ENCODE data around the gene IFI27L1. TPM values are rescaled to one million over a fixed set of nuclear protein-coding genes. Genes with fewer than 3 reads are reported as not detected.

The IFI27L1 gene
- total and polyA plus RNA-seq, 4 donors: 13.7 to 21.8 (median 18.8) TPM

DNA sequence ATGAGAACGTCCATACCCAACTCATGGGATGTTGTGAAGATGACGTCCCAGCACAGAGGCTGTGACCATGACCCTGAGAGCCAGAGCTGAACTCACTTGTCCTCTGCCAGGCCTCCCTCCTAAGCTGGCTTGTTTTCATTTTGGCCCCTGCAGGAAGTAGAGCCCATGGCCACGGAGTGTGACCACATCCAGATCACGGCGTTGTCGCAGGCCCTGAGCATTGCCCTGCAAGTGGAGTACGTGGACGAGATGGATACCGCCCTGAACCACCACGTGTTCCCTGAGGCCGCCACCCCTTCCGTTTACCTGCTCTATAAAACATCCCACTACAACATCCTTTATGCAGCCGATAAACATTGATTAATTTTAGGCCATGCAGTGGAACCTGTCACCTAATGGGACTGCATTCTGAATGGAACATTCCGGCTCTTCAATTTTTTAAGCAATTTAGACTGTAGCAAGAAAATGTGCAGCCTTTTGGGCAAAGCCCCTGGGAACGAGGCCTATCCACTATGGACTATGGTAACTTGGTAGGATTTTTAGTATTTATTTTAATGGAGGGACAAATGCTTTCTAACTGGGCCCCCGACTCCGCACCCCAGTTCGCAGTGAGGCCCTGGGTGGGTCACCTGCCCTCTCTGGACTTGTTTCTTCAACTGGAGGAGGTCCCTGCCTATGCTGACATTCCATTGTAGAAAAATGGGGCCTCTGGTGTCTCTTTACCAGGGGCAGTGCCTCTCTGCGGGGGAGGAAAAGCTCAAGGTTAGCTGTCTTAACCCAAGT lies 35.4 kb upstream of the IFI27L1 start:
- no peaks in the 10 kb centered on the region for H3K4me1 ChIP-seq (ENCODE audit: control insufficient read depth in 1 of 2, insufficient read depth in 2 of 2, low read length in 2 of 2)
- H3K9me3 ChIP-seq (ENCODE audit: control insufficient read depth, low read length): no peaks in the 10 kb centered on the region
- H3K4me3 ChIP-seq (ENCODE audit: low read length in 2 of 2): no peak overlapping the region
- no peak overlapping the region for H3K27ac ChIP-seq (ENCODE audit: low read depth in 1 of 2, low read length in 2 of 2)
- peaks cover 9 to 20% of the 10 kb centered on the region in 2 donors for H3K36me3 ChIP-seq (ENCODE audit: control insufficient read depth in 1 of 2, insufficient read depth in 2 of 2, low read length in 1 of 2)
- peak; percentile 36 to 65 for DNase-seq
- 88 to 90% methylated on average over 19 of the region's 19 CpGs for WGBS, 2 donors
- no peaks in the 10 kb centered on the region for H3K27me3 ChIP-seq (ENCODE audit: control insufficient read depth in 1 of 2, insufficient read depth in 2 of 2, low read length in 1 of 2)
- intact Hi-C loops (cut with DNase I): no loop called here
- ATAC-seq (ENCODE audit: low FRiP score): no peak

DNA sequence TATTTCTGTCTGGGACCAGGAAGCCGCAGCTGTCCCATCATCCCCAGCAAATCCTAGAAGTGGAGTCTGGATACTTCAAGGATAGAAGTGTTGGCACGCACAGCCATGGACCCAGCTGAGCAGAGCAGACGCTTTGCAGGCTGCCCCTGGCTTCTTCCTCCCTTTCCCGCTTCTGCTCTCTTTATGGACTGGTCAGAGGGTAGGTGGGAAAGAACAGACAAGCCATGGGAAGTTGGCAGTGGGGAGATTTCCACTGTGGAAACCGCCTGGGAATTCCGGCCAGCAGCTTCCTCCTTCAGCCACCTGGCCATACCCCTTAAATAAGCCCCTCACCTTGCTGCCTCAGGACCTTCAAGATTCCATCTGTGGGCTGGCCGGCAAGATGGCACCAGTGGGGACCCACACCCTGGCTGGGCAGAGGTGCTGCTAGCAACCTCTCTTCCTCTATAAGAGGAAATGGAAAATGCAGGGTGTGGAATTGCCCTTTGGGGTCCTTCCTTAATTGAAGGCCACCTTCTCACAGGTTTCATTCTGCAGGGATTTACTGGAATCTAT lies 34.3 kb upstream of the IFI27L1 start:
- ATAC-seq (ENCODE audit: low FRiP score) (no peak), DNase-seq (peak in 1 of 2 donors; percentile 27)
- intact Hi-C loops (cut with DNase I): no loop called here
- WGBS, 2 donors: 78 to 79% methylated on average over 7 of the region's 7 CpGs
- H3K4me3 ChIP-seq (ENCODE audit: low read length in 2 of 2): no peak overlapping the region
- no peaks in the 10 kb centered on the region for H3K9me3 ChIP-seq (ENCODE audit: control insufficient read depth, low read length)
- H3K27ac ChIP-seq (ENCODE audit: low read depth in 1 of 2, low read length in 2 of 2): no peak overlapping the region
- H3K27me3 ChIP-seq (ENCODE audit: control insufficient read depth in 1 of 2, insufficient read depth in 2 of 2, low read length in 1 of 2): no peaks in the 10 kb centered on the region
- no peaks in the 10 kb centered on the region for H3K4me1 ChIP-seq (ENCODE audit: control insufficient read depth in 1 of 2, insufficient read depth in 2 of 2, low read length in 2 of 2)
- peaks cover 9 to 24% of the 10 kb centered on the region in 2 donors for H3K36me3 ChIP-seq (ENCODE audit: control insufficient read depth in 1 of 2, insufficient read depth in 2 of 2, low read length in 1 of 2)

GRCh38 chr14:94047581-94047980 lies 33.5 kb upstream of the IFI27L1 start:
- ATAC-seq (ENCODE audit: low FRiP score): no peak
- Histone ChIP-seq H3K36me3 (ENCODE audit: control insufficient read depth in 1 of 2, insufficient read depth in 2 of 2, low read length in 1 of 2) (peaks cover 9 to 29% of the 10 kb centered on the region in 2 donors), H3K27ac (ENCODE audit: low read depth in 1 of 2, low read length in 2 of 2) (no peak overlapping the region), H3K4me3 (ENCODE audit: low read length in 2 of 2) (no peak overlapping the region), H3K4me1 (ENCODE audit: control insufficient read depth in 1 of 2, insufficient read depth in 2 of 2, low read length in 2 of 2) (no peaks in the 10 kb centered on the region), H3K9me3 (ENCODE audit: control insufficient read depth, low read length) (no peaks in the 10 kb centered on the region), H3K27me3 (ENCODE audit: control insufficient read depth in 1 of 2, insufficient read depth in 2 of 2, low read length in 1 of 2) (no peaks in the 10 kb centered on the region)
- 88 to 89% methylated on average over 3 of the region's 3 CpGs for WGBS, 2 donors
- no peak for DNase-seq
- intact Hi-C loops (cut with DNase I): no loop called here

- DNase-seq (no peak), ATAC-seq (ENCODE audit: low FRiP score) (no peak)
- H3K27me3 ChIP-seq (ENCODE audit: control insufficient read depth in 1 of 2, insufficient read depth in 2 of 2, low read length in 1 of 2): no peaks in the 10 kb centered on the region
- intact Hi-C loops (cut with DNase I): no loop called here
- H3K4me1 ChIP-seq (ENCODE audit: control insufficient read depth in 1 of 2, insufficient read depth in 2 of 2, low read length in 2 of 2): no peaks in the 10 kb centered on the region
- no peaks in the 10 kb centered on the region for H3K9me3 ChIP-seq (ENCODE audit: control insufficient read depth, low read length)
- peaks cover 9 to 30% of the 10 kb centered on the region in 2 donors for H3K36me3 ChIP-seq (ENCODE audit: control insufficient read depth in 1 of 2, insufficient read depth in 2 of 2, low read length in 1 of 2)
- no peak overlapping the region for H3K4me3 ChIP-seq (ENCODE audit: low read length in 2 of 2)
- WGBS, 2 donors: 63% methylated on average over 10 of the region's 10 CpGs
- no peak overlapping the region for H3K27ac ChIP-seq (ENCODE audit: low read depth in 1 of 2, low read length in 2 of 2)
These were observed 32.2 kb upstream of the IFI27L1 start for GRCh38 chr14:94048691-94049624.

DNA sequence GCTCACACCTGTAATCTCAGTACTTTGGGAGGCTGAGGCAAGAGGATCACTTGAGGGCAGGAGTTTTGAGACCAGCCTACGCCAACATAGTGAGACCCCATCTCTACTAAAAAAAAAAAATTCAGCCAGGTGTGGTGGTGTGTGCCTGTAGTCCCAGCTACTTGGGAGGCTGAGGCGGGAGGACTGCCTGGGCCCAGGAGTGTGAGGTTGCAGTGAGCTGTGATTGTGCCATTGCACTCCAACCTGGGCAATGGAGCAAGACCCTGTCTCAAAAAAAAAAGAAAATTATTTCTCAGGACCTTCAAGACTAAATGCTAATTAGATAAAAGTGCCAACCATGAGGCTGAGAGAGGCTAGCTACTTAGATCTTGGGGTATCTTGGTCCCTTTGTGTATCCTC lies 31.5 kb upstream of the IFI27L1 start:
- H3K36me3 ChIP-seq (ENCODE audit: control insufficient read depth in 1 of 2, insufficient read depth in 2 of 2, low read length in 1 of 2): peaks cover 15 to 35% of the 10 kb centered on the region in 2 donors
- 83 to 93% methylated on average over 2 of the region's 2 CpGs for WGBS, 2 donors

GRCh38 chr14:94050231-94050880 lies 30.8 kb upstream of the IFI27L1 start:
- WGBS, 2 donors: 79 to 82% methylated on average over 6 of the region's 6 CpGs
- no peak for DNase-seq
- Histone ChIP-seq H3K27ac (ENCODE audit: low read depth in 1 of 2, low read length in 2 of 2) (no peak overlapping the region), H3K4me1 (ENCODE audit: control insufficient read depth in 1 of 2, insufficient read depth in 2 of 2, low read length in 2 of 2) (no peaks in the 10 kb centered on the region), H3K4me3 (ENCODE audit: low read length in 2 of 2) (no peak overlapping the region), H3K9me3 (ENCODE audit: control insufficient read depth, low read length) (no peaks in the 10 kb centered on the region), H3K36me3 (ENCODE audit: control insufficient read depth in 1 of 2, insufficient read depth in 2 of 2, low read length in 1 of 2) (peaks cover 16 to 36% of the 10 kb centered on the region in 2 donors), H3K27me3 (ENCODE audit: control insufficient read depth in 1 of 2, insufficient read depth in 2 of 2, low read length in 1 of 2) (no peaks in the 10 kb centered on the region)
- no peak for ATAC-seq (ENCODE audit: low FRiP score)
- intact Hi-C loops (cut with DNase I): no loop called here

More for the DNA sequence above, 31.5 kb upstream of the IFI27L1 start:
- DNase-seq (no peak), ATAC-seq (ENCODE audit: low FRiP score) (no peak)
- no peak overlapping the region for H3K4me3 ChIP-seq (ENCODE audit: low read length in 2 of 2)
- H3K4me1 ChIP-seq (ENCODE audit: control insufficient read depth in 1 of 2, insufficient read depth in 2 of 2, low read length in 2 of 2): no peaks in the 10 kb centered on the region
- intact Hi-C loops (cut with DNase I): no loop called here
- H3K9me3 ChIP-seq (ENCODE audit: control insufficient read depth, low read length): no peaks in the 10 kb centered on the region
- H3K27ac ChIP-seq (ENCODE audit: low read depth in 1 of 2, low read length in 2 of 2): no peak overlapping the region
- no peaks in the 10 kb centered on the region for H3K27me3 ChIP-seq (ENCODE audit: control insufficient read depth in 1 of 2, insufficient read depth in 2 of 2, low read length in 1 of 2)

DNA sequence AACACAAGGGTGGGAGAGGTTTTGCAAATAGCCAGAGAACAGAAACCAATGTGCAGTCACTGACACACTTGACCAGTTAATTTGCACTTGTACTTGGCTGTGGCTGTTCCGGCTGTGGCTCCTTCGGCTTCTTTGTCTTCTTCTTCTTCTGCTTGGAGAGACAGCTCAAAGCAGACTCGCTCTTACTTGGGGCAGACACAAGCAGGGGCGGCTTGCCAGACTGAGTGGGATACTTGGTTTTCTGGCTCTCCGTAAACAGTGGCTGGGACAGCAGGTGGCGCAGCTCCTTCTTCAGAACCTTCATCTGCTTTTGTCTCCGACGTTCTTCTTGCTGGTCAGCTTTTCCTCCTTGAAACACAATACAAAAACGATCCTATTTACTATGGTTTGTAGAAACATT lies 30.0 kb upstream of the IFI27L1 start:
- Histone ChIP-seq H3K4me3 (ENCODE audit: low read length in 2 of 2) (no peak overlapping the region), H3K4me1 (ENCODE audit: control insufficient read depth in 1 of 2, insufficient read depth in 2 of 2, low read length in 2 of 2) (no peaks in the 10 kb centered on the region), H3K27ac (ENCODE audit: low read depth in 1 of 2, low read length in 2 of 2) (no peak overlapping the region), H3K9me3 (ENCODE audit: control insufficient read depth, low read length) (no peaks in the 10 kb centered on the region), H3K36me3 (ENCODE audit: control insufficient read depth in 1 of 2, insufficient read depth in 2 of 2, low read length in 1 of 2) (peaks cover 19 to 36% of the 10 kb centered on the region in 2 donors), H3K27me3 (ENCODE audit: control insufficient read depth in 1 of 2, insufficient read depth in 2 of 2, low read length in 1 of 2) (no peaks in the 10 kb centered on the region)
- no peak for DNase-seq
- WGBS, 2 donors: 54% methylated on average over 9 of the region's 9 CpGs
- intact Hi-C loops (cut with DNase I): no loop called here
- no peak for ATAC-seq (ENCODE audit: low FRiP score)

GRCh38 chr14:94051779-94052178 lies 29.3 kb upstream of the IFI27L1 start:
- Histone ChIP-seq H3K4me1 (ENCODE audit: control insufficient read depth in 1 of 2, insufficient read depth in 2 of 2, low read length in 2 of 2) (no peaks in the 10 kb centered on the region), H3K9me3 (ENCODE audit: control insufficient read depth, low read length) (no peaks in the 10 kb centered on the region), H3K27me3 (ENCODE audit: control insufficient read depth in 1 of 2, insufficient read depth in 2 of 2, low read length in 1 of 2) (no peaks in the 10 kb centered on the region), H3K4me3 (ENCODE audit: low read length in 2 of 2) (no peak overlapping the region), H3K36me3 (ENCODE audit: control insufficient read depth in 1 of 2, insufficient read depth in 2 of 2, low read length in 1 of 2) (peaks cover 24 to 36% of the 10 kb centered on the region in 2 donors), H3K27ac (ENCODE audit: low read depth in 1 of 2, low read length in 2 of 2) (no peak overlapping the region)
- intact Hi-C loops (cut with DNase I): no loop called here
- 70 to 76% methylated on average over 3 of the region's 3 CpGs for WGBS, 2 donors
- DNase-seq: no peak
- ATAC-seq (ENCODE audit: low FRiP score): no peak
